ENCODE results near the gene FBXL20. TPM values are rescaled to one million over a fixed set of nuclear protein-coding genes. Genes with fewer than 3 reads are reported as not detected.
"Not testable (repeated sequence)": the region's sequence is repeated elsewhere in the genome, so short reads cannot be mapped to it uniquely, and the experiment has no call there.

The FBXL20 gene
- total RNA-seq, 1 donor = 16.0 TPM

DNA sequence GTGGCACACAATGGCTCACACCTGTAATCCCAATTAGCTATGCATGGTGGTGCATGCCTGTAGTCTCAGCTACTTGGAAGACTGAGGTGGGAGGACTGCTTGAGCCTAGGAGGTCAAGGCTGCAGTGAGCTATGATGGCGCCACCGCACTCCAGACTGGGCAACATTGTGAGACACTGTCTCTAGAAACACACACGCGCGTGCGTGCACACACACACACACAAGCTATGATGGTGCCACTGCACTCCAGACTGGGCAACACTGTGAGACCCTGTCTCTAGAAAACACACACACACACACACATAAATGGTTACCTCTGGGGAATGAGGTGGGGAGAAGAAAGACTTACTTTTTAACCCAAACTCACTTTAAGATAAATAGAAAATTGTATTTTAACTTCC lies 16.4 kb downstream of the FBXL20 start:
- H3K4me3 ChIP-seq (ENCODE audit: low read depth, low read length) = no peak overlapping the region
- DNase-seq (ENCODE audit: low read depth) = no peak
- TF ChIP-seq, protein P1, sequence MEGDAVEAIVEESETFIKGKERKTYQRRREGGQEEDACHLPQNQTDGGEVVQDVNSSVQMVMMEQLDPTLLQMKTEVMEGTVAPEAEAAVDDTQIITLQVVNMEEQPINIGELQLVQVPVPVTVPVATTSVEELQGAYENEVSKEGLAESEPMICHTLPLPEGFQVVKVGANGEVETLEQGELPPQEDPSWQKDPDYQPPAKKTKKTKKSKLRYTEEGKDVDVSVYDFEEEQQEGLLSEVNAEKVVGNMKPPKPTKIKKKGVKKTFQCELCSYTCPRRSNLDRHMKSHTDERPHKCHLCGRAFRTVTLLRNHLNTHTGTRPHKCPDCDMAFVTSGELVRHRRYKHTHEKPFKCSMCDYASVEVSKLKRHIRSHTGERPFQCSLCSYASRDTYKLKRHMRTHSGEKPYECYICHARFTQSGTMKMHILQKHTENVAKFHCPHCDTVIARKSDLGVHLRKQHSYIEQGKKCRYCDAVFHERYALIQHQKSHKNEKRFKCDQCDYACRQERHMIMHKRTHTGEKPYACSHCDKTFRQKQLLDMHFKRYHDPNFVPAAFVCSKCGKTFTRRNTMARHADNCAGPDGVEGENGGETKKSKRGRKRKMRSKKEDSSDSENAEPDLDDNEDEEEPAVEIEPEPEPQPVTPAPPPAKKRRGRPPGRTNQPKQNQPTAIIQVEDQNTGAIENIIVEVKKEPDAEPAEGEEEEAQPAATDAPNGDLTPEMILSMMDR (IDR thresholded peaks at IDR 0.05; ENCODE audit: insufficient read depth, low read depth, low read length) = no peak

DNA sequence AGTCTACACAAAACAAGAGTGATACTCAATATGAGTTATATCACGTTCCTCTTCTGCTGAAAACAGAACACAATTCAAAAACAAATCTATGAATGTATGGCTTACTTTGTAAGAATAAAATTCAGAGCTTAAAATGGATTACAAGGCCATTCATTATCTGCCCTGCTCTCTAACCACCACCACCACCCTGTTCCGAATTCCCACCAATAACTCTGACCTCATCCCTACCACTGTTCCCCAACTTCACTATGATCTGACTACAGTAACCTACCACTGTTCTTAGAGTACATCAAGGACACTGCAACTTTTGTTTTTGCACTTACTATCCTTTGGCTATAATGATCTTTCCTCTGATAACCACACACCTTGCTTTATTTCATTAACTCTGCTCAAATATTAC lies 21.3 kb downstream of the FBXL20 start:
- TF ChIP-seq, protein P1 (IDR thresholded peaks at IDR 0.05; ENCODE audit: insufficient read depth, low read depth, low read length) = no peak
- H3K4me3 ChIP-seq (ENCODE audit: low read depth, low read length) = no peak overlapping the region
- DNase-seq (ENCODE audit: low read depth) = no peak

DNA sequence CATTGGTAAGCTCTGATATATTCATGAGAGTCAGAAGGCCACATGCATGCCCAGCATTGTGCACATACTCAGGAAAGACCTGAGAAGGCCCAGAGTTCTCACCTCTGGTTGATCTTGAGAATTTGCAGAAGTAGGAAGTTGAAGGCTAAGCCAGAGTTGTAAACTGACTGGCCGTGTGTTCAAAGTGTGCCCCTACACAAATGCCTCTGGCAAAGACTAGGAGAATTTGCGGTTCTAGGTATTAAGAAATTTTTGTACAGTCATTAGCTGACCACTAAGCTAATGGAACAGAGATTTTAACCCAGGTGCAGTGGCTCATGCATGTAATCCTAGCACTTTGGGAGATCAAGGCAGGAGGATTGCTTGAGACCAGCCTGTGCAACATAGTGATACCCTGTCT lies 25.0 kb downstream of the FBXL20 start:
- no peak overlapping the region for H3K4me3 ChIP-seq (ENCODE audit: low read depth, low read length)
- TF ChIP-seq, protein P1 (IDR thresholded peaks at IDR 0.05; ENCODE audit: insufficient read depth, low read depth, low read length) = no peak
- DNase-seq (ENCODE audit: low read depth) = peak; percentile 30

DNA sequence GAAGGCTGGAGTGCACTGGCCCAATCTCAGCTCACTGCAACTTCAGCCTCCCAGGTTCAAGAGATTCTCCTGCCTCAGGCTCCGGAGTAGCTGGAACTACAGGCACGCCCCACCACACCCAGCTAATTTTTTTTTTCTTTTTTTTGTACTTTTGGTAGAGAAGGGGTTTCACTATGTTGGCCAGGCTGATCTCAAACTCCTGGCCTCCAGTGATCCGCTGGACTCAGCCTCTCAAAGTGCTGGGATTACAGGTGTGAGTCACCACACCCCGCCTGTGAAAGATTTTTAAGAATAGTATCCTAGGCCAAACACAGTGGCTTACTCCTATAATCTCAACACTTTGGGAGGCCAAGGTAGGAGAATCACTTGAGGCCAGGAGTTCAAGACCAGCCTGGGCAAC lies 33.6 kb downstream of the FBXL20 start:
- DNase-seq (ENCODE audit: low read depth); H3K4me3 ChIP-seq (ENCODE audit: low read depth, low read length): not testable (repeated sequence)

DNA sequence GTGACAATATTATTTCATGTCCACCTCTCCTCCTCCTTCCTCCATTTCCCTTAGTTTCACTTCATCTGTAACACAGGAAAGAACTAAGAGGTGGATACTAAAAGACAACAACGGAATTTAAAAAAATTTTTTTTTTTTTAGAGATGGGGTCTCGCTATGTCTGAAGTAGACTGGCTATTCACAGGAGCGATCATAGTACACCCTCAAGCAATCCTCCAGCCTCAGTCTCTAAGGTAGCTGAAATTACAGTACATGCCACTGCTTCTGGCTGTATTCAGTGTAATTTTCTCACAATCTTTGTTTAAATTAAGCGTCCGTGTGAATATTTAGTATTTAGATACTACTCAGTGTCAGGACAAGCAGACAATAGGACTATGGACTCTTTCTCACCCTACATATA lies 35.6 kb downstream of the FBXL20 start:
- TF ChIP-seq, protein P1 (IDR thresholded peaks at IDR 0.05; ENCODE audit: insufficient read depth, low read depth, low read length) = no peak
- no peak for DNase-seq (ENCODE audit: low read depth)
- H3K4me3 ChIP-seq (ENCODE audit: low read depth, low read length) = no peak overlapping the region

DNA sequence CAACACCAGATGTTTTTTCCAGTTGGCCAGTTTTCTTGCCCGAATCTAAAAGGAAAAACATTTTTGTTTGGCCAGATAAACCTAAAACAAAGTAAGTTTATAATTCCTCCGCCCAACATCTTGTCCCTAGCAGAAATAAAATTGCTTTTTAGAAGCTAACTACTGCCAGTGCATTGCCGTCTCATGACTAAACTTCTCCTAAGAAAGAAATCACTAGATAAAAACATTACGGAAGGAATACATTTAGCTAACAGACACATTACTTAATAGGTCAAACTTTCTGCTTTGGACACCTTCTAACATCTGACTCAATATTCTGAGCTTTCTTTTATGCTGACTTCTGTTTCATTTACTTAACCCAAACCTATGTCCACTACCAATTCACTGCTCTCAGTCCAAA lies 36.2 kb downstream of the FBXL20 start:
- TF ChIP-seq, protein P1 (IDR thresholded peaks at IDR 0.05; ENCODE audit: insufficient read depth, low read depth, low read length) = no peak
- peak; percentile 78 for DNase-seq (ENCODE audit: low read depth)
- no peak overlapping the region for H3K4me3 ChIP-seq (ENCODE audit: low read depth, low read length)

DNA sequence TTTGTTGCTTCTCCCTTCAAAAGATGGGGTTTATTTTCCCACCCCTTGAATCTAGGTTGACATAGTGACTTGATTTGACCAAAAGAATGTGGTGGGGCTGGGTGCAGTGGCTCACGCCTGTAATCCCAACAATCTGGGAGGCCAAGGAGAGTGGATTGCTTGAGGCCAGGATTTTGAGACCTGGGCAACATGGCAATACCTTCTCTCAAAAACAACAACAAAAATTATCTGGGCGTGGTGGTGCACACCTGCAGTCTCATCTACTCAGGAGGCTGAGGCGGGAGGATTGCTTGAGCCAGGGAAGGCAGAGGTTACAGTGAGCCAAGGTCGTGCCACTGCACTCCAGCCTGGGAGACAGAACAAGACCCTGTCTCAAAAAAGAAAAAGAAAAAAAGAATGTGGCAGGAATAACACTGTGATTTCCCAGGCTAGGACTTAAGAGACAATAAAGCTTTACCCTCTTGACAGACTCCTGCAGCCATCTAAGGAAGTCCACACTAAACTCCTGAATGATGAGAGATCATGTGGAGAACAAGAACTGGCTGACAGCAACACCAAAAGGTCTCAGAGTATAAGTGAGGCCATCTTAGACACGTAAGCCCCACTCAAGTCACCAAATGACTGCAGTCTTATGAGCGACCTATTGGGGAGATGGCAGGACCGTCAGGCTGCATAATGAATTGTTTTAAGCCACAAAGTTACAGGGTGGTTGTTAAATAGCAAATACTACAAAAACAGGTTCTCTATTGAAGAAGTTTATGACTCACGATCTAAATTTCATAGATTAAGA lies 37.0 kb downstream of the FBXL20 start:
- TF ChIP-seq, protein P1 (IDR thresholded peaks at IDR 0.05; ENCODE audit: insufficient read depth, low read depth, low read length) = no peak
- peak; percentile 8 for DNase-seq (ENCODE audit: low read depth)
- no peak overlapping the region for H3K4me3 ChIP-seq (ENCODE audit: low read depth, low read length)

Measured in fibroblast of villous mesenchyme (primary cell).